ENCODE measurements around the gene NRXN3.
"Not testable (repeated sequence)": the region's sequence is repeated elsewhere in the genome, so short reads cannot be mapped to it uniquely, and the experiment has no call there.

NRXN3 gene

GRCh38 chr14:79734656-79735055 is 1564.5 kb downstream of the NRXN3 start:
- no peak for DNase-seq (ENCODE audit: low read depth)

- DNase-seq (ENCODE audit: low read depth), result no peak
These were observed 1564.9 kb downstream of the NRXN3 start for GRCh38 chr14:79735121-79735520.

DNA sequence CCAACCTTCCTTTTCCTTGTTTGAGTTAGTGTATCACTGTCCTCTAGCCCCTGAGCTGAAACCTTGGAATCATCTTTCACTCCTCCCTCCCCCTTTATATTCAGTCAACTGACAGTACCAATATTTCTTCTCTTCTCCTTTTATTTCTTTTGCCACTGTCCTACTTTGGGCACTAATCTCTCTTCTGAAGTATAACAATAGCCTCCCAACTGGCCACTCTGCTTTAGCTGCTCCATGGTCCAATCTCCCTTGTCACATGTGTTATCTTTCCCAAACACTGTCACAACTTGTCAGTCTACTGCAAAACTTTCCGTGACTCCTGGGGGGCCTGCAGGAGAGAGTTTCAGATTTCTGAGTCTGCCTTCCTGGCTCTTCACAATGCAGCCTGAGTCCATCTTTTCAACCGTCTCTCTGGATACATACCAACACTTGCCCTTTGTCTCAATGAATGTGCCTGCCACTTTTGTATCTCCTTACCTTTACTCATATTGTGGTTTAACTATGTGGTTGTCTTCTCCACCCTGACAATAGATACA is 1570.0 kb downstream of the NRXN3 start:
- no peak for DNase-seq (ENCODE audit: low read depth)

DNA sequence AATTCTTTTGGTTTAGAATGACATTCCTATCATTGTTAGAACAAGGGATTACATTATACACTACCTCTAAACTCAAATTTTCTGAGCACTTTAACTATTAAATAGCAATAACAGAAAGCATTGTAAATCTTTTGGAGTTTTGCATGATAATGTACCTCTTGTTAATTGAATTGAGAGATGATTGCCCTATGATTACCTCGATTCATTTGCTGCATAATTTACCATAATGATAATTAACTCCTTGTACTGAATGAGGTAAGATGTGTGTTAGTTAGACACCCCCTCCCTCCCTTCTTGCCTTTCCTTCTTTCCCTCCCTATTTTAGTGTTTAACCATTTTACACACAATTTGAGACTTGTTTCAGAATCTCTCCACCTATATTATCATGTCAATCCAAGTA is 1572.0 kb downstream of the NRXN3 start:
- no peak for DNase-seq (ENCODE audit: low read depth)

DNA sequence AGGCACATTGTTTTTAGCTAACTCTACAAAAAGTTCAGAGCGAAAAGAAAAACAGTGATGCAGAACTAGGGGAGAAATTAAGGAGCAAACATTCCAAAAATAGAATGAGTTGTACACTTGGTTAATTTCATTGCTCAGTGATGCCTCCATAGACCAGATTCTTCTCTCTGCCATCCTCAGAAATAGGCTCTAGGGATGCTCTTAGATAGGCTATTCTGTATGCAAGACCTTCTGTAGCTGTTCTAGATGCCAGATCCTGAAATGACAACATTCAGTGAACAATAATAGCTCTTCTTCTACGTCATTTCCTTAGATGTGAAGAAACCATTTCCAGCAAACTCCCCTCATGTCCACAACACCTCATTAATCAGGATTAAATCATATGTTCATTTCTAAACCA is 1574.9 kb downstream of the NRXN3 start:
- DNase-seq (ENCODE audit: low read depth), result no peak

GRCh38 chr14:79749065-79749464 is 1578.9 kb downstream of the NRXN3 start:
- DNase-seq (ENCODE audit: low read depth), result no peak

DNA sequence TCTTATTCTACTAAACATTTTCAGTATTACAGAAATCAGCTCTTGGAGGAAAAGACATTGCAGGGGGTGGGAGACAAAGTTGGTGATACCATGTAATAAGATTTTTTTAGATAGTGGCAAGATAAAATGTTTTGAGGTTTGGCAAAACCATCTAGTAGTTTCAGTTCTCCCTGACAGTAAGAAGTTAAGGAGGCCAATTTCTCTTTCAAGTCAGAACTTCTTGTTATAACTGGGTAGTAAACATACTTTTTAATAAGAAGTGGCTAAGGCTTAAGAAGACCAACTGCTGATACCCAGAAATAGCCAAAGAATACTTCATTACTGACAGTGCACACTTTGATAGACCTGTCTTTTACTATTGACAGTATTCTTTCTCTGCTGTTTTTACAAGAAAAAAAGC is 1588.8 kb downstream of the NRXN3 start:
- no peak for DNase-seq (ENCODE audit: low read depth)

- no peak for DNase-seq (ENCODE audit: low read depth)
These were observed 1594.2 kb downstream of the NRXN3 start for GRCh38 chr14:79764323-79764722.

DNA sequence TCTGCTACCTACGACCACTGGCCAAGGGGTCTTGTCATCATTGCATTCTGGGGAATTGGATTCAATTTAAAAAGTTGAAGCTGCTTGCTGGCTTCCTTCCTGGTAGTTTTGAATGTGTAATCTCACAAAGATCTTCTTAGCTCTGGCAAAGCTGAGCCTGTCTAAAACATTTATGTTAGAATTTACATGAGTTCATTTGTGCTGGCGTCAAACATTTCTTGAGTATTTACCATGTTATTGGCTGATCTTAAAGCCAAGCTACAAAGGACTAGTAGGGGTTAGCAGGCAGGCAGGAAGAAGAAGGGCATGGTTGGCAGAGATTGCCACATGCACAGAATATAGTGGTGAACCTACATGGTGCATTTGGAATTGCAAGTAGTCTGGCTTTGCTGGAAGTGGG is 1596.3 kb downstream of the NRXN3 start:
- DNase-seq (ENCODE audit: low read depth), result no peak

GRCh38 chr14:79767251-79767650 is 1597.1 kb downstream of the NRXN3 start:
- DNase-seq (ENCODE audit: low read depth), result no peak

DNA sequence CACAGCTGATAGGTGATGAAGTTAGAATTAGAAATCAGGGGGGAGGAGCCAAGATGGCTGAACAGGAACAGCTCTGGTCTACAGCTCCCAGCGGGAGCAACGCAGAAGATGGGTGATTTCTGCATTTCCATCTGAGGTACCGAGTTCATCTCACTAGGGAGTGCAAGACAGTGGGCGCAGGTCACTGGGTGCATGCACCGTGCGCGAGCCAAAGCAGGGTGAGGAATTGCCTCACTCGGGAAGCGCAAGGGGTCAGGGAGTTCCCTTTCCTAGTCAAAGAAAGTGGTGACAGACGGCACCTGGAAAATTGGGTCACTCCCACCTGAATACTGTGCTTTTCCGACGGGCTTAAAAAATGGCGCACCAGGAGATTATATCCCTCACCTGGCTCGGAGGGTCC is 1597.5 kb downstream of the NRXN3 start:
- not testable (repeated sequence) for DNase-seq (ENCODE audit: low read depth)

DNA sequence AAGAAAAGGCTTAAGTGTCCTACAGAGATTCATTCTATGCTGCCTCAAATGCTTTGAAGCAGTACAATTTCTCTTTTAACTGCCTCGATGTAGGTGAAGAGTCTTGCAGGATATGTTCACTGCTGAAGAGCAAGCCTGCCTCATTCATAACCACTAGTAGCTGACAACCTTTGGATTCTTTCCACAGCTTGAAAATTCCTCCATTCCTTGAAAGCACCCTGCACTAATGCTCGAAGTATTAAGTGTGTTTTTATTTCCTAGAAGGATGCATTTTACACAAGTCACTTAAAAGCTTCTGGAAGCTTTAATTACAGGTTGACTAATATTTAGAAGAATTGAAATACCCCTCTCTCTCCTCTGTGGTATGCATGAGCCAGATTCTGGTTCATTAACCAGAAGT is 1611.7 kb downstream of the NRXN3 start:
- no peak for DNase-seq (ENCODE audit: low read depth)

DNA sequence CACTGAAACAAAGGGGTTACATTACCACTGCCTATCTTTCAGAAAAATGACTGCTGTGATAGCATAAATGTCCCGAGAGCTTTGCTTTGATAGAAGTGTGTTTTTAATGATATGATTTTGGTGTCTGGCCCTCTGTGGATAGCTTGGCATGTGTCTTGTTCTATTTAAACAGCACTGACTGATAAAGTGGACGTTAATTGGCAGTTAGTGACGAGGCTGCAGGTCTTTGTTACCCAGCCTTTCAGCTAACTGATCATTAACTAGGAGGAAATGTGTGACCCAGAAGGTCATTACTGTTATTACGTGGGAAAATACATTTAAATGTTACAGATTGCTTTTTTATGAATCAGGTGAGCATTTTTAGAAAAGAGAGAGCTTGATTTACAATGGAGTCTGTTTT is 1612.9 kb downstream of the NRXN3 start:
- no peak for DNase-seq (ENCODE audit: low read depth)

DNA sequence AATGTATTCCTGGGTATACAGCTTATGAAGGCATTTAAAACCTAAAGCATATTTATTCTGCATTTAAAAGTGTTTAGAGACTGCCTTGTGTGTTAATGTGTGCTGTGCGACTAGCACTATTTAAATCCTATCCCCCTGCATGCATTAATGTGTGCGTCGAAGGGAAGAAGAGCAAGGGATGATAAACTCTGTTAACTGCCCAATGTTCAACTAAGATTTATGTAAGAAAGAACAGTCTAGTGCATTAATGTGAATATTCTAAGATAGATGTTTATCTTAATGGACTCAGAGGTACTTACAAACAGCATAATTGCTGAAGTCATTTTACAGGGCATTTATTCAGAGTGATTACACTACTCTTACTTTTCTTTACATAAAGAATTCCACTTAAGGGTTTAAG is 1616.3 kb downstream of the NRXN3 start:
- no peak for DNase-seq (ENCODE audit: low read depth)

DNA sequence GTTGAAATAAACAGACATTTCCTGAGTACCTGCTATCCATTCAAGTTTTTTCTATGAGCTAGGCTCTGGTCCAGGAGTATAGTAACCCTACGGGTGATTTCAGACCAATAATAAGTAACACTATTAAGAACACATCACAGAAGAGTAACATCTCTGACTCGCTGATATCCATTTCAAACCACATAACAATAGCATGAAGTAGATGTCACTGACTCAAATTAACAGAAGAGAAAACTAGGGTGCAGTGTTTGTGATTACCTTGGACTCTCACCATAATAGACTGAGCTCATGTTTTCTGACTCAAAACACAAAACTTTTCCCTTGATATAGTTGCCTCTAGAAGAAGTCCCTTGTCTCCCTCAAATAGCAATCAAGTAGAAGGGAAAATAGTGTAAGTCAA is 1618.2 kb downstream of the NRXN3 start:
- no peak for DNase-seq (ENCODE audit: low read depth)

DNA sequence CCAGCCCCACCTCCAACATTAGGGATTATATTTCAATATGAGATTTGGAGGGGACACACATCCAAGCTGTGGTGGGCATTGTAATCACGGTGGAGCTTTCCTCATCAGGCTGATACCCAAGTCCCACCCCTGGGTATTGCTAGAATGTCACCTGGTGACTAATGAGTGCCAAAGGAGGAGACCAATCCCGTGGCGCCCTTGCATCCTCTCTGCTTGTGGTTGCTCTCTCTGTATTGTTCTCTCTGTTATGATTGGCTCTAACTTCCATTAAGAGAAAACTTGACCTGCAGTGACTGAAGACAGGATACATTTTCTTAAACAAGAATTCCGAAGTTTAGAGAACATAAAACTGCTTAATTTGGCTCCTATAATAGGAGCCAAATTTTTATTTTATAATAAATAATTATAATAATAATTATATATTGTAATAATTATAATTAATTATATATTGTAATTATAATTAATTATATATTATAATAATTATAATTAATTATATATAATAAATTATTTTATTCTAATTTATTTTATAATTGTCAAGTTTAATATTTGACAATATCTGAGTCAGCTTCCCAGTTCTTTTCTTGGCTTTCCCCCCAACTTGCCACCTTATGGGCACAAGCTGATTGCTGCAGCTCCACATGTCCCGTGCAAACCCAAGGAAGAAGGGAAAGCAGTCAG is 1621.0 kb downstream of the NRXN3 start:
- DNase-seq (ENCODE audit: low read depth), result no peak

GRCh38 chr14:79802093-79802492 is 1631.9 kb downstream of the NRXN3 start:
- DNase-seq (ENCODE audit: low read depth), result no peak

DNA sequence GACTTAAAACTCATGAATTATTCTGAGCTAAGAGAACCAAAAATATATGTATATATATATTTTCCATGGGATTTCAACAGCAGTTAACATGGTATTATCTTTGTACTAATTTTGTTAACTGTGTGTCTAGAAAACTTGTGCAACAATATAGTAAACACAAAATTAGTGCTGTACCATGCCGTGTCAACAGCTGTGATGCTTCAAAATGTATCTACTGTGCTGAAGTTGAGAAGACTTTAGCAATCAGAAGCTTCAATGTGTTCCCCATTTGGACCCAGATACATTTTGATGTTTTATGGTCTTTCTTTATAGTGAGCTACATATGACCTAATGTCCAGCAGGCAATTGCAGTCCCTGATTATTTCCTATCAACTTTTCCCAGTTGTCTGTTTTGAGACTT is 1635.5 kb downstream of the NRXN3 start:
- DNase-seq (ENCODE audit: low read depth), result no peak

DNA sequence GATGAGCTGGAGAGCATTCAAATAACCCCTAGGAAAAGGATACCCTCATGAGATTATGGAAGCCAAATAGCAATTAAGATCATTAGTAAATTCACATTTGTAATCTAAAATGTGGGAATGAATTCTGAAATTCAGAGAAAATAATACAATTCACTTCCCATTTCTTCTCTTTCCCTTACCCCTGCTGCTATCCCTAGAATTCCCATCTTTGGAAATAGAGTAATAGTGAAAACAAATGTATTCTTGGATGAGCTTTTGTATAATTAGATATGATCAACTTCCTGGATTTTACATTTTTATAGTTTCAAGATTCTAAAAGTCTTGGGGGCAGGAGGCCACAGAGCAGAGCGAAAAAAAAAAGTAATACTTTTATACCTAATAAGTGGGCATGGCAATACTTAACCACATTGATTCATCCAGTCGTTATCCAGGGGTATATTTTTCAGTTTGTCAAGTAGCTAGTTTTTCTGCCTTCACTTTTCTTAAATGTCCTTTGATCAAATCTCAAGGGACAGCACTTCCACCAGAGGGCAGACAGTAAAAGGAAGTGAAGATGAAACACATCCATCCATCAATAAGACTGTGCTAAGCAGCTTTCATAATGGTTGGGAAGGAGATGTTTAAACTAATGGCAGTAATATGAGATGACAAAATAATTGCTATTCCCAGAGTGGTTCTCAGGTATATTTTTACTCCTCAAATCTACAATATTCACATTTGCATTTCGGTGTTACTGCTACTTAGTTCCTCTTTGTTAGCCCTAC is 1639.9 kb downstream of the NRXN3 start:
- DNase-seq (ENCODE audit: low read depth), result no peak

GRCh38 chr14:79820866-79821535 is 1650.8 kb downstream of the NRXN3 start:
- DNase-seq (ENCODE audit: low read depth), result no peak

DNA sequence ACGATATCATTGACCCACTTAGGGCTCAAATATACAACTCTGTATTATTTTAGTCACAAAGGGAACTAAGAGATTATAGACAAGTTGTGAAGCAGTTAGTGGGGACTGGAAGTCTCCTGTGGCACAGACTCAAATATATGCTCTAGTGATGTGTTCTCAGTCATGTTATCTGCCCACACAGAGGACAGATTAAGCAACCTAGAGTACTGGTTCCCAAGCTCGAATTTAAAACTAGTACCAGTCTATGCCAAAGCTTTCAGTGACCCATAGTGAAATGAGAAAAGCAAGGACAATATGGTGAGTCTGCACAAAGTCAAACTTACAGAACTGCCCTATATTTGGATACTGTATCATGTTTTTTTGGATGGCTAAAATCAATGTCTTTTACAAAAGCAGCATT is 1651.9 kb downstream of the NRXN3 start:
- DNase-seq (ENCODE audit: low read depth), result no peak

DNA sequence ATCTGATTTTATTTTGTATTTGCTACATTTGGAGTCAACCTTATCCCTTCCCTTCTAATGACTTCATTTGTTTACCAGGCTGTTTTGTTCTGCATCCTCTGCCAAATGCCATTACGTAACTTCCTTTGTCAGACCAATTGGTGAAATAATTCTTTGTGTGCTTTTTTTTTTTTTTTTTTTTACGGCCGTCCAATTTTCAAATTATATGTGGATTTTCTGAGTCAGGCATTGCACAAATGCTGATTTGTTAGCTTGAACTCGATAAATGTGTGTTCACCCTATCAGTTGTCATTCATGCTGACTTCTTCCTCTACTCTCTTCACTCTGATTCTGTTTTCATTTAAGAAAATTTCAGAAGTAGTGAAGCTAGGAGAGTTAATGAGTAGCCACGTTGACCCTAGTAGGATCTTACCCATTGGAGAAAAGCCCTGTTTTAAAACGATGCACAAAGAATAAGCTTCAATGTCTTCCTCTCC is 1654.9 kb downstream of the NRXN3 start:
- no peak for DNase-seq (ENCODE audit: low read depth)

GRCh38 chr14:79826362-79826761 is 1656.2 kb downstream of the NRXN3 start:
- DNase-seq (ENCODE audit: low read depth), result no peak
